ENCODE data around the gene SAMMSON. TPM values are rescaled to one million over a fixed set of nuclear protein-coding genes. Genes with fewer than 3 reads are reported as not detected.

Gene SAMMSON
- polyA plus RNA-seq, 1 donor: not detected

GRCh38 chr3:70090322-70090913 lies 90.9 kb downstream of the SAMMSON start:
- peak; percentile 23 for DNase-seq

- no peak for DNase-seq
Measured at GRCh38 chr3:70094197-70094596, 94.7 kb downstream of the SAMMSON start.

GRCh38 chr3:70095260-70095659 lies 95.7 kb downstream of the SAMMSON start:
- DNase-seq: no peak

- DNase-seq: no peak
Measured at GRCh38 chr3:70096376-70097066, 97.0 kb downstream of the SAMMSON start.

GRCh38 chr3:70097084-70097483 lies 97.6 kb downstream of the SAMMSON start:
- DNase-seq: no peak

- DNase-seq: no peak
Measured at GRCh38 chr3:70108072-70108471, 108.5 kb downstream of the SAMMSON start.

- DNase-seq: no peak
Measured at GRCh38 chr3:70108546-70108945, 109.0 kb downstream of the SAMMSON start.

- DNase-seq: no peak
Measured at GRCh38 chr3:70110066-70110465, 110.5 kb downstream of the SAMMSON start.

GRCh38 chr3:70111411-70111810 lies 111.9 kb downstream of the SAMMSON start:
- no peak for DNase-seq

GRCh38 chr3:70112751-70113150 lies 113.2 kb downstream of the SAMMSON start:
- peak; percentile 20 for DNase-seq

GRCh38 chr3:70114431-70114830 lies 114.9 kb downstream of the SAMMSON start:
- peak; percentile 8 for DNase-seq

GRCh38 chr3:70119879-70120278 lies 120.3 kb downstream of the SAMMSON start:
- DNase-seq: no peak
